HG03571 (cell line): ENCODE data around the gene ATOSB.

Experiments used
- ATAC-seq: cut with Tn5 transposase; IDR thresholded peaks from one replicate; pipeline ENCODE4 v1.9.1; 2021; ENCODE audit not compliant: unreplicated experiment

ATOSB gene

DNA sequence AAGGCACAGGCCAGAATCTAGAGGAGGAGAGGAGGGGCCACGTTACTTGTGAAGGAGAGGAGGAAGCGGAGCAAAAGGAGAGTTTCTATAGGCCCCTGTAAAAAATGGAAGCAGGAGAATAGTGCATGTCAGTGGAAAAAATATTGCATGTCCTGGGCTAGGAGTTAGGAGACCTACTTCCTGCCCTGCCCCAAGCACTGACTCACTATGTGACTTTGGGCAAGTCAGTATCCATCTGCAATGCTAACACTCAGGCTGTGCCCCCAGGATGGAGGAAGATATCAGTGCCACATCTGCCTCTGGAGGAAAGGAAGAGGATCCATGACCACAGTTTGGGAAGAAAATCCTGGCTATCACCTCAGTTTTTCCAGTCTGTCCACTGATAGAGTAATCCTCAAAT, 26.2 kb downstream of the ATOSB start:
- ATAC-seq = no peak

GRCh38 chr9:35085078-35085477, 30.6 kb downstream of the ATOSB start:
- ATAC-seq = no peak

- peak; percentile 86 for ATAC-seq
Observed at GRCh38 chr9:35079426-35080341, 36.0 kb downstream of the ATOSB start, which contains the start of gene FANCG. TSS of gene FANCG (minus strand) at chr9:35079942. CDS start at chr9:35079524, 418 bp downstream.

DNA sequence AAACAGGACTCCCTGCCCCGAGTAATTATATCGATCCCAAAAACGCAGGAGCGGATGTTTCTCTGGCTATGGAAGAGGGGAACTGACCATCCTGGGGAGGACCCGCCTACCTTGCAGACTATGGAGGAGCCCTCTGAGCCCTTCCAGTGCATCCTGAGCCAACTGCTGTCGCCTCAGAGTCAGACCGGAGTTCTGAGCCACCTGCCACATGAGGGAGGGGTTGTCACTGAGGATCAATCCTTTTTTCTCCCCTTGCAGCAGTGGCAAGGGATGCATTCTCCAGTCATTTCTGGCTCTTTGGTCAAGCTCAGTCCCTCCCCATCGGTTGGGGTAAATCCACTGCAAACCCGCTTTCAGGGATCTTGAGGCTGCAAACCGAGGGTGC, 36.6 kb downstream of the ATOSB start:
- ATAC-seq = no peak

DNA sequence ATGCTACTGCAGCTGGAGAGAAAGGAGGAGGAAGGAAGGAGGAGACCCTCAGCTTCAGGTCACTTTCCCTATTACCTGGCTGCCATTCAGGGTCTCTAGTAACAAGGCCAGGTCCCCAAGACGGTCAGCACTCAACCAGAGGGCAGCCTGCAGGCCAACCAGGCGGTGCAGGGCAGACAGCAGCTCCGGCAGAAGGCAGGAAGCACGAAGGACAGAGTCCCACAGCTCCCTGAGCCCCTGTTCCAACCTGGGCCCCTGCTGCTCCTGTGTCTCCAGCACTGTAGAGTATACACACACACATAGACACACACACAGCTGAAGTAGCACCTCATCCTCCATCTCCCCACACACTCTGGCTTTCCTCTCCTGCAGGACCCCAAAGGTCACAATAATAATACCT, 37.6 kb downstream of the ATOSB start:
- ATAC-seq = no peak

DNA sequence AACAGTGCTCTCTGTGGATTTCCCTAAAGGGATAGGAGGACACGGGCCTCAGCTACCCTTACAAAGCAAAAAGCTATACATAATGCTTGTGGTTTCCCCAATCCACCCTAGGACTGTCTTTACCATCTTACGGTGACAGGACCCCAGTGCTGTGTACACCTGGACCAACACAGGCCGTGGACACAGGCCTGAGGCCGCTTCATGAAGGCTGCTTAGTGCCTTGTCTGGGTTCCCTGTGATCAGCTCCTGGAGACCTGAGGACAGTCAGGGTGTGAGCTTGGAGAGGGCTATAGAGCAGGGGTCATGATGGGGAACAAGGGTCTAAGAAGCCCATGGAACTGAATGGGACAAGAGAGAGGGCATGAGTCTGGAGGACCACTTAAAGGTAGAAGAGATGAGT, 38.8 kb downstream of the ATOSB start:
- ATAC-seq = no peak

DNA sequence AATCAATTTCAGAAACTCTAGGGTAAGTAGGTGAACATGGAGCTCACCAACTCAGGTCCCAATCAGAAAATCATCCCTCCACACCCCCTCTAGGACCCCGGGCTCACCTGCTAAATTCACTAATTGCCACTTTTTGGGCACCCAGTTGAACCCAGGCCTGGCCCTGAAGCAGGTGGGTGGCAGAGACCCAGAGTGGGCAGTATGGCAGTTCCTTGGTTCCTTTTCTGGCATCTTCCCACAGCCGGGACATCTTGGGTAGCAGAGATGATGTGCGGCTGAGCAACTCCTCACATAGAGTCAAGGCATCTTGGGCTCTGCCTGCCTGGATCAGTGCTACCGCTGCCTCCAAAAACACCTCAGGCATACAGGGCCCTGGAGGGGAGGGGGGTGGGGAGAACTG, 40.3 kb downstream of the ATOSB start:
- ATAC-seq = no peak

- no peak for ATAC-seq
Observed at GRCh38 chr9:35074791-35075190, 40.9 kb downstream of the ATOSB start.

- no peak for ATAC-seq
Observed at GRCh38 chr9:35074141-35074540, 41.5 kb downstream of the ATOSB start.

DNA sequence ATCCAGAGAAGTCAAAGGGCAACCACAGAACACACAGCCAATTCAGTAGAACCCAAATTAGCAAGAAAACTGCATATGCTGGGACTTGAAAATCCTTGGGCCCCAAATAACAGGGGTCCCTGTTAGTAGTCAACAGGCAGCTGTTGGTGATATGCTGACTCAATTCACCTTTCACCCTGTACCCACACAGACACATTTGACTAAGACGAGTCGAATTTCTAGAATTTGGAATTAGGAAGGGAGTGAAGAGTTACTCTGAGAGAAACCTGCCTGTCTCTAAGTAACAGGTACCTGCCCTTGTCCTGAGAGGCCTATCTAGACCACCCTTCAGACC, 42.4 kb downstream of the ATOSB start:
- no peak for ATAC-seq

GRCh38 chr9:35072461-35073278, 43.0 kb downstream of the ATOSB start, which contains the start of gene VCP:
TSS of gene VCP (minus strand) at chr9:35072625. CDS start at chr9:35072353, 272 bp downstream.
- peak; percentile 83 for ATAC-seq

DNA sequence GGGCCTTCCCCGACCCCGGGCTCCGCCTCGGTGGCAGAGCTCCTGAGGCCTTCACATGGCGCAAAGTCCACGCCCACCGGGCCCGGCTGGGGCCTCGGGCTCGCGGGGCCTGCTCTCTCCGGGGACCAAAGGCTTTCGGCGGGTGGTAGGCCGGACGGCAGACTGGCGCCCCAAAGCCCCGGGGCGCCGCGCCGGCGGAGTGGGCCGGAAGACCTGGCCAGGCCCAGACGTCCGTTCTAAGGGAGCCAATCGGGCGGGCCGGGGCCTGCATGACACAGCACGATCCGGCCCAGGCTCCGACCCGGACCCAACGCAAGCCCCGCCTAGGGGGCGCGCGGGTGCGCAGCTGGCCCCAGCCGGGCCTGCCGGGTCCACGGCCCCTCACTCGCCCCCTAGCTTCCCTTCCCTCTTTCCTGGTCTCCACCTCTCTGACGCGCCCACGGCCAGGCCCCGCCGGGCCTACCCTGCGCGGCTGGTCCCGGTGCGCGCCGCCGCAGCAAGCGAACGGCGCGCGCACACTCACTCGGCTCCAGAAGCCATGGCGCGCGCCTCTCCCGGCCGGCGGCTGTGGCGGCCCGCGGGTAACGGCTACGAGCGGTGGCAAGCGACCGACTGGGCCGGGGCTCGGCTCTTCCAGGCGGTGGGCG, 43.7 kb downstream of the ATOSB start:
- peak; percentile 44 for ATAC-seq

- no peak for ATAC-seq
Observed at GRCh38 chr9:35070823-35071813, 44.5 kb downstream of the ATOSB start.

DNA sequence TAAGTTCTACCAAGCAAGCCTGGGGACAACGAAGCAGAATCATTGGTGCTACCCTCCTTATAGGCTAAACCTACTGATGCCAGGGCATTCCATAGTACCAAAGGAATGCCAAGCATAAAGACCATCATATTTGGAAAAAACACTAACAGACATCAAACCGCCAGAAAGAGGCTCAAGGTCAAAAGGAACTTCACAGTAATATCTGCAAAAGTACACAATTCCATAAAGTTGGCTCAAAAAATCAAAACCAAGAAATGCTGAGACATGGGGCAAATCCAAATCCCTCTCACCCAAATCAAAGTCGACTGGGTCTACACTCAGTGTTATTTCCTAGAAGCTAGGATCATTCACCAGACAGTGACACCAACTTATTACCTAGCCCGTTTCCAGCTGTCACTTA, 46.6 kb downstream of the ATOSB start:
- no peak for ATAC-seq

DNA sequence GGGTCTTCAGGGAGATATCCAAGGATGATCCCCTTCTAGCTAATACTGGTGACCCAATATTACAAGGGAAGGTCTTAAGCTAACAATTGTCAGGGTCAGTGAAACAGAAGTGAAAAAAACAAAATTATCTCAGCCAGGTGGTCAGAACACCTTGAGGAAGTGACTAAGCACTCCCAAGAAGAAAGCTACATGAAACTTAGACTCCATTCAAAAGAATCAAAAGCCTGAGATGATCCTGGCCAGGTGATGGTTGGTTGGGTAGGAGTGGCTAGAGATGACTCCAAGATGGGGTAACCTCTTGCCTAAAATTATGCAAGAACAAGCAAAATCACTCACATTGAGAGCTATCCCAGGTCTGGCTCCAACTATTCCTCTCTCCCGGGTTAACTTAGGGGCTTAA, 48.6 kb downstream of the ATOSB start:
- ATAC-seq = no peak

GRCh38 chr9:35060548-35061207, 55.0 kb downstream of the ATOSB start:
- no peak for ATAC-seq

GRCh38 chr9:35059438-35059837, 56.2 kb downstream of the ATOSB start:
- ATAC-seq = no peak

- no peak for ATAC-seq
Observed at GRCh38 chr9:35057271-35057620, 58.4 kb downstream of the ATOSB start.

DNA sequence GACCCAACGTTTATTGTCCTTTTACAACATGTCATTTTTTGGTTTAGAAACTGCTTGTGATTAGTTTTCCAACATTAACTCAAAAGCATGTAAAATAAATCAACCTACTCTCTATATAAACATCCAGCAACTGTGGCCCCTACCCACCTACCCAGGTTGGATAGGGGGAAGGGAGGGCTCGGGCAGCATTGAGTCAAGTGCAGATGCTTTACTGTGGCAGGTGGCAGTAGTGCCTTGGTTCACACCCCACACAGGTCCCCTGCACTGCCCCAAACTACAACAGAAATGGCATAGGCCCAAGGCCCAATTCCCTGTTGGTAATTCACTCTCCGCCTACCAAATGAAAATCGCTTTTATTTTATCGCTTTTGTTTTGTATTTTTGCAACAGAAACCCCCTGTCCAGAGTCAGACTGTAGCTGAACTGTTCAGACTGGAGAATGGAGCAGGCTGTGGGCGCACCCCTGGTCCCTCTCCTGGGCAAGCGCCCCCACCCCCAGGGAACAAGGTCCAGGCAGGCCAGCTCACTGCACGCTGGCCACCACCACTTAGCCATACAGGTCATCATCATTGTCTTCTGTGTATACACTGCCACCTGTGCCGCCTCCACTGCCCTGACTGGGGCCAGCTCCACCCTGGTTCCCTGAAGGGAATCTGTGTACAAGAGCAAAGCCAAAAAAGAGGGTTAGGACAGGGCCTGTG, 58.9 kb downstream of the ATOSB start:
- no peak for ATAC-seq
